C4-2B (cell line): ENCODE data around the gene ZNF445.

Experiments
- CTCF ChIP-seq: fragments of 450-650 bp; conservative IDR thresholded peaks from 2 replicates; pipeline ENCODE4 v1.5.1; 2017; ENCODE audit warnings: mild to moderate bottlenecking
- ZFX ChIP-seq: fragments of 450-650 bp; IDR thresholded peaks from 2 replicates; pipeline ENCODE4 v1.6.1; 2017

- no peak for TF ChIP-seq CTCF
- TF ChIP-seq ZFX, result no peak
These were observed 5.3 kb upstream of the ZNF445 start for GRCh38 chr3:44482721-44483120.
